ENCODE data around the gene NEU4.
"Not testable (repeated sequence)": the region's sequence is repeated elsewhere in the genome, so short reads cannot be mapped to it uniquely, and the experiment has no call there.

Gene NEU4

DNA sequence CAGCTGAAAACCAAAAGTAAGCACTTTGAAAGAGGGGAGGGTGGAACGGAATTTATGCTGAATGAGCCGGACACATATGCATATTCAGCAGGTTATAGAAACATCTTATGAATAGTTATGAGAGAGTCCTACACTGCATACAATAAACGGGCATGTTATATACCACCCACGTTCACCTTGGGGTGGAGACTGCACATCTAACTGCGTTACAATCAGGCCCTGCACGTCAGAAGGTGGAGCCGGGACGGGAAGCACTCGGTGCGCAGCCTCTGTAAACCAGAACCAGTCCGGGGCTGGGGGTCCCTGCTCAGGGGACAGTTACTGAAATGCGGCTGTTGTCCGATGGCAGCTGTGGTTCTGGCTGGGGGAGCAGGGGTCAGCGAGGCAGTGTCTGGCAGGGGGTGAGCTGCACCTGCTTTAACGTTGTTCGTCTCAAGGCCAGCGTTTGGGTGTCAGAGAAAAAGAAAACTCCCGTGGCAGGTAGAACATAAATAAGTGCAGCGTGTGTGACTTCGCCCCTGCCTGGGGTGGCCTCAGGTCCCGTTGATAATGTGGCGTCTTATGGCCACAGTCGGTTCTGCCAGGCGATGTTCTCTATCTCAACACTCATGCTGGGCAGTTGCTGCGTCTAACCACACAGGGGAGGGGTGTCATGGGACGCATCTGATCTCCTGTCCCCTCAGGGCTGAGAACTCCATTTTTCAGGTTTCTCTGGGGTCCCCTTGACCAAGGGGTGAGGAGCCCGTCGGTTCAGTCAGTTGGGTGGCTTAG is 24.9 kb downstream of the NEU4 start:
- DNase-seq (ENCODE audit: low read depth in 2 of 2): not testable (repeated sequence)

DNA sequence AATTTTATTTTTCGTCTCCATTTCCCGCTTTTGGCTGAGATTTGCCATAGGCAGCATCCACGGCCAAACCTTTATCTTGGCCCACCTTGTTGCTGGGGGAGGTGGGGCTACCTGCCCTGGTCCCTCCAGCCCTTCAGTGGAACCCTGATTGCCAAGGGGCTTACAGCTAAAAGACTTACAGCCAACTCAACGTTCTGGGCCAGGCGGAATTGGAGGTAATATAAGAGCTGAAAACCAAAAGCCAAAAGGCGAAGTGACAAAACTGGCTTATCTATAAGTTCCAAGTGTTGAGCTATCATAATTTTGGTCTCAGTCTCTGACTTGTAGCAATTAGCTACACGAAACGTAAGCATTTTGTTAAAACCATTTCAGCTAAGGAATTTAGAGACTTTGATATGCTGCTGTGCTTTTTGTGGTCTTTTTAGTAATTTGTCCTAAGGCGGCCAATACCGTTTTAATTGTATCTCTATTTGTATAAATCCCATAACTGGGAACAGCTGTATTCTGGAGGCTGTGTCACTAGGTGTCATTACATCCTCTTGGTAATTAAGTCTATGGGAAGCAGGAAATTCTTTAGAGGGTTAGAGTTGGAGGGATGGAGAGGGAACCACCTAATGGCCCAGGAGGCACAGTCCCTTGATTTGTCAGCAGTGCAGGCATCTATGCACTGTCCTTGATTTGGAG is 25.7 kb downstream of the NEU4 start:
- no peak for DNase-seq (ENCODE audit: low read depth in 2 of 2)

DNA sequence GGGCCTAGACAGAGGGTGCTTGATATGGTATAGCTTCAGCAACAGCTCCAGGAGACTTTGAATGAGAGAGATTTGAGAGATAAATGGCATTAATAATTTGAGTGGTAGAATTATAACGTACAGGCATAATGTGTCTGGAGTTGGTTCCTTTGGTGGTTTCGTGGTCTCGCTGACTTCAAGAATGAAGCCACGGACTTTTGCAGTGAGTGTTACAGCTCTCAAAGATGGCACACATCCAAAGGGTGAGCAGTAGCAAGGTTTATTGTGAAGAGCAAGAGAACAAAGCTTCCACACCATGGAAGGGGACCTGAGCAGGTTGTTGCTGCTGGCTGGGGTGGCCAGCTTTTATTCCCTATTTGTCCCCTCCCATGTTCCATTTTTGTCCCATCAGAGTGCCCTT is 26.6 kb downstream of the NEU4 start:
- no peak for DNase-seq (ENCODE audit: low read depth in 2 of 2)

DNA sequence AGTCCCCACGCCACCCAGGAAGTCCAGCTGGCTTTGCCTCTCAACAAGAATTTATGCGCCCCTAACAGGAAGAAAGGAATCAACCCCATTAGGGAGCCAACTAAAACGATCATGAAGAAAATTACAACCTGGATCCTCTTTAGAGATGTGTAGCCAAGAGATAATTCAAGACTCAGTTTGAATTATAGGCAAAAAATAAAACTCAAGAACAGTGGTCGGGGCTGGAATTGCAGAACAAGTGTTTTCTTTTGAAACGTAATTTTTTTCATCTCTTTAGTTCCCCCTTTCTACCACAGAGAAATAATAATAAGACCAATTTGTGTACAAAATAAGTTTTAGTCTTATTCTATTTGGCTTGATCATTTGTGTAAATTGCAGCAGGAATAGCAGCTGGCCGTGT is 27.3 kb downstream of the NEU4 start:
- no peak for DNase-seq (ENCODE audit: low read depth in 2 of 2)

DNA sequence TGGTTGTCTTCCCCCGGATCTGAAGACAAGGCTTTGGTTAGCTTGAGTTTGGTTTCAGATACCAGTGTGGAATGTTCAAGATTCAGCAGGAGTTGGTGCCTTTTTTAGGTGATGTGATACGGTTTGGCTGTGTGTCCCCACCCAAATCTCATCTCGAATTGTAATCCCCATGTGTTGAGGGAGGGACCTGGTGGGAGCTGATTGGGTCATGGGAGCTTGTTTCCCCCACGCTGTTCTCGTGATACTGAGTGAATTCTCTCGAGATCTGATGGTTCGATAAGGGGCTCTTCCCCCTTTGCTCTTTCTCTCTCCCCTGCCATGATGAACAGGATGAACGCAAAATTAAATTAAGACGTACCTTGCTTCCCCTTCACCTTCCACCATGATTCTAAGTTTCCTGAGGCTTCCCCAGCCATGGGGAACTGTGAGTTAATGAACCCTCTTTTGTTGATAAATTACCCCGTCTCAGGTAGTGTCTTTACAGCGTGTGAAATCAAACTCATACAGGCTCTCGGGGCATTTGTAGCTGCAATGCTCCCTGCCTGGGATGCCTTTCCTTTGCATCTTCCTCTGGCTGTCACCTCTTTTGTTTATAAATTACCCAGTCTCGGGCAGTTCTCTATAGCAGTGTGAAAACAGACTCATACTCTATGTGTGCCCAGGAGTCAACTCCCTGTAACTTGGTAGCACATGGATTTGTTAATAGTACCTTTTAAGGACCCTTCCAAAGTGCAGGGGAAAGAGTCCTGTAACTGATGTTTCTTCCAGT is 28.4 kb downstream of the NEU4 start:
- DNase-seq (ENCODE audit: low read depth in 2 of 2): no peak

DNA sequence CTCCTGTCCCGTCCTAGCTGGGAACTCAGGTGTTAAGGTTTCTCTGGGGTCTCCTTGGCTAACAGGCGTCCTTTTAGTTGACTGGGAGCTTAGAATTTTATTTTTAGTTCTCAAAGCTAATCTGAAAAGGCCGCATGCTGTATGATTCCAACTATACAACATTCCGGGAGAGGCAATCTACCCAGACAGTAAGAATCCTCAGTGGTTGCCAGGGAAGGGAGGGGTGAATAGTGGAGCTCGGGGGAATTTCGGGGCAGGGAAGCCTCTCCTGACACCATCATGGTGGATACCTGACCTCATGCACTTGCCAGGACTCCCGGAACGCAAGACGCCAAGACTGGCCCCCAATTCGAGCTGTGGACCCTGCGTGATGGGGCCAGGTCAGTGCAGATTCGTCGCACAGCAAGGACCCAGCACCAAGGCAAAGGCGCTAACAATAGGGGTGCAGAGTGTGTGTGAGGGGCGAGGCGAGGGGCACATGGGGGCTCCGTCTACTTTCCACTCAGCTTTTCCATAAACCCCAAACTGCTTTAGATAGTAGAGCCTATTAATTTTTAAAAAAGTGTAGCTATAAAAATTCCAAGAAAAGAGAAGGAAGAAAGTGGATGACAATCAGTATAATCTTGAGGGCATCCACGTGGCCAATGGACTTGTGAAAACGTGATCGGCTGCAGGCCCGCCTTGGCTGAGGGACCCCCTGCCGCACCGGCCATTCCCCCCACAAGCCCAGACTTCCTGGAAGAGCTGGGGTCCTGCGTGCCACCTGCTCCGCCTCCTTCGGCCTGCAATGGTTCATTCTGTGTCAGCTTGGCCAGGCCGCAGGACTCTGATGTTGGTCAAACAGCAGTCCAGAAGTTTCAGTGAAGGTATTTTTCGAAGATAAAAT is 32.4 kb downstream of the NEU4 start:
- DNase-seq (ENCODE audit: low read depth in 2 of 2): no peak

DNA sequence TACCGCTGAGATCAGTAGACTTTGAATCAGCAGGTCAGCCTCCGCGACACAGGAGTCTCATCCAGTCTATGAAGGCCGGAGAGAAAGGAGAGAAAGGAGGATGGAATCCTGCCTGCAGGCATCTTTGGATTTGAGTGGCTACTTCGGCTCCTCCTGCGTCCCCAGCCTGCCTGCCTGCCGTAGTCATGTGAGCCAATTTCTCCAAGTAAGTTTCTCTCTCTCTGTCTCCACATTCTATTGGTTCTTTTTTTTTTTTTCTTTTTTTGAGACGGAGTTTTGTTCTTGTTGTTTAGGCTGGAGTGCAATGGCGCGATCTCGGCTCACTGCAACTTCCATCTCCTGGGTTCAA is 33.0 kb downstream of the NEU4 start:
- DNase-seq (ENCODE audit: low read depth in 2 of 2): no peak

DNA sequence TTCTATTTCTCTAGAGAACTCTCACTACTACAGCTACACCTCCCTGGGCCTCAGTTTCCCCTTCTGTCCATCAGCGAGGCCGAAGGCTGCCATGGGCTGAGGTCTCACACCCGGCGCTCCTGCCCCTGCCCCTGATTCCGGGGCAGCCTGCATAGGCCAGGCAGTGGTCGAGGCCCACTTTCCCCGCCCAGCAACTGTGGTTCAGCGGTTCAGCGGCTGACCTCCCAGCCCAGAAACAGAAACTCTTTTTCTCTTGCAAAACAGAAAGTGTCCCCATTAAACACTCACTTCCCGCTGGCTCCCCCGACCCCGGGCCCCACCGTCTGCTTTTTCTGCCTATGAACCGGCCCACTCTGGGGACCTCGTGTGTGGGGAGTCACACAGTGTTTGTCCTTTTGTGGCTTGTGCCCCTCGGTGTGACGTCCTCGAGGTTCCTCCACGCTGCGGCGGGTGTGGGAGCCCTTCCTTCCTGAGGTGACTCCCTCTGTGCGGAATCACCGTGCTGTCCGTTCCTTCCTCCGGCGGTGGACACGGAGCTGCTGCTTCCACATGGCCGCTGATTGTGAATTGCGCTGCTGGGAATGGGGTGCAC is 33.7 kb downstream of the NEU4 start:
- no peak for DNase-seq (ENCODE audit: low read depth in 2 of 2)

DNA sequence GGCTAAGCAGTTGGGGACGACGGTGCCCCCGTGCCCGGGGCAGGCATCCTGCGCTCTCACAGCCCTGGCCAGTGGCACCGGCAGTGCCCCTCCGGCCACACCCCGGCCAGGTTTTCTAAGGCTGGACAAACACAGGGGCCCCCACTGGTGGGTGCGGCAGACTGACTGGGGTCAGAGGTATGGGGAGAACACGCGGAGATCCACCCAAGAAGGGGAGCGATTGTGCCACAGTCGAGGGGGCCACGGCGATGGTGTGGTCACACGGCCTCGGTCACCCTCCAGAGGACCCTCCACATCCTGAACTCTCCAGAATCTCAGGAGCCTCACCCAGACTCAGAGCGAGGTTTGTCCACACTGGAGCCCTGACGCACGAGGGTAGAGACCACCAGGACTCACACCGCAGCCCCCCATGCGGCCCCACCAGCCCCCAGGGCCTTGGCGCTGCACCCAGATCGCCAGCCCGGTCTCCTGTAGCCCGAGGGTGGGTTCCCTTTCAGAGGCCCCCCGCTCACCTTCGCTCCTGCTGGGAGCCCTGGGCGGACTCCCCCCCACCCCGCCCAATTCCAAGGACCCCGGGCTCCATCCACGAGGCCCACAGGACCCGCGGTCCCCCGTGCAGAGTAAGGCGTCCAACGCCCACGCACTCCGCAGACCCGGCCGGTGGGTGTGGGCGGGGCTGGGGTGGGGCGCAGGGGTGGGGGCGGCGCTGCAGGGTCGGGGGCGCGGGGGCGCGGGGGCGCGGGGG is 34.5 kb downstream of the NEU4 start:
- no peak for DNase-seq (ENCODE audit: low read depth in 2 of 2)

DNA sequence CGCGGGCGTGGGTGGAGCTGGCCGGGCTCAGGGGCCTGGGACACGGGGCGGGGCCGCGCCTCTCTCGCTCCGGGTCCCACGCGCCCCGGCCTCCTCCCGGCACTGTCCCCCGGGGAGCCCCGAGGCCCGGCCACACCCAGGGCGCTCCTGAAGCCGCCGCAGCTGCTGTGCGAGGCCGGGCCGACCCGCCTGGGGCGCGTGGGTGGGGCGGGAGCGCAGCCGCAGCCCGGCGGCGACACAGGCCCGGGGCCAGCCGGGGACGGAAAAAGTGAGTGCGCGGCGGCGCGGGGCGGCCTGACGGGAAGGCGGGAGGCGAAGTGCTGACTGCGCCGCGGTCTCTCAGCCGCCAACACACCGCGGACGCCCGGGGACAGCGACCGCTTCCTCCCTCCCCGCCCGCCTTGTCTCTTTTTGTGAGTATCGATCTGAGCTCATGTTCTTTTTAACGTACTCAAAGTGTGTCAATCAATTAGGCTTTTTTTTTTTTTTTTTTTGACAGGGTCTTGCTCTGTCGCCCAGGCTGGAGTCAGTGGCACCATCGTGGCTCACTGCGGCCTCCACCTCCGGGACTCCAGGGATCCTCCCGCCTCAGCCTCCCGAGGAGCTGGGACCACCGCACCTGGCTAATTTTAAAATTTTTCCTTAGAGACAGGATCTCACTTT is 35.2 kb downstream of the NEU4 start:
- DNase-seq (ENCODE audit: low read depth in 2 of 2): peak; percentile 71 to 88

DNA sequence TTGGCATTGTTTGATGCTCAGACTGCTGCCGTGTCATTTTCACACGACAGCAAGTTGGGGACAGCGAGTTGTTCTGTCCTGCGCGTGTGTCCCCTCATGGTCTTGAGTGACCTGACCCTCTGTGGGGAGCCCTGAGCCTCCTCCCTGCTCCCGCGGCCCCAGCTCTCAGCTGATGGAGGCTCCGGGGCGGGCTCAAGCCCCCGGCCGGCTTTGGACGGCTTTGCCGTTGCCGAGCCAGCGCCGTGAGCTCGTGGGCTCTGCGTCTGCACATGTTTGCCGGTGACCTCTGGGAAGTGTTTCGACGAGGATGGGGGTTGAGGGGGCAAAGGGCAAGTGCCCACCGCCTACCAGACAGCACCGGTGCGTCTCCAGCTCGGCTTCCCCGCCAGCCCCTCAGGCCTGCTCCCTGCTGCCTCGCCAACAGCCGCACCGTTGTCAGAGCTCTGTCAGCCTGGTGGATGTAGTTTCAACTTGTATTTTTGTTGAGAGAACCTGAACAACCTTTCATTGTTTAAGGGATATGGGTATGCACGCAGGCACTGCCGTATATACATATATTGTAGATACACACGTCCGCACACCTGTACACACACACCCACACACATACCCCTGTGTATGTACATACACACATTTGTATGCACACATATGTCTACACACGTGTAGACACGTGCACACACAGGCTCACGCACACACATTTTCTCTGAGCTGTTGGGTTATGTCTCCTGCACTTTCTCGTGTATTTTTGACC is 36.0 kb downstream of the NEU4 start:
- DNase-seq (ENCODE audit: low read depth in 2 of 2): no peak

DNA sequence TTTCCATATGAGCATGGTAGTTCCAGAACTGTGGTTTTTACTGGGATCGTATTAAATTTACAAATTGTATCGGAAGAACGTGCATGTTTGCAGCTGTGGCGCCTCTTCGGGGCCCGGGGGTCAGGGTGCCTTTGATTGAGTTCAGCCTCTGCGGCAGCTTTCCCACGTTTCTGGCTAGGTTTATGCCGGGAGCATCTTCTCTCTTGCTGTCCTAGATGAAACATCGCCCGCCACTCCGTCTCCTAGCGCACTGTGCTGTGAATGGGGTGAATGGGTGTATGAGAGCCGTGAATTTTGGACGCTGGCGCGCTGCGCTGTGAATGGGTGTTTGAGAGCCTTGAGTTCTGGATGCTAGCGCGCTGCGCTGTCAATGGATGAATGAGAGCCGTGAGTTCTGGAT is 37.4 kb downstream of the NEU4 start:
- DNase-seq (ENCODE audit: low read depth in 2 of 2): no peak

DNA sequence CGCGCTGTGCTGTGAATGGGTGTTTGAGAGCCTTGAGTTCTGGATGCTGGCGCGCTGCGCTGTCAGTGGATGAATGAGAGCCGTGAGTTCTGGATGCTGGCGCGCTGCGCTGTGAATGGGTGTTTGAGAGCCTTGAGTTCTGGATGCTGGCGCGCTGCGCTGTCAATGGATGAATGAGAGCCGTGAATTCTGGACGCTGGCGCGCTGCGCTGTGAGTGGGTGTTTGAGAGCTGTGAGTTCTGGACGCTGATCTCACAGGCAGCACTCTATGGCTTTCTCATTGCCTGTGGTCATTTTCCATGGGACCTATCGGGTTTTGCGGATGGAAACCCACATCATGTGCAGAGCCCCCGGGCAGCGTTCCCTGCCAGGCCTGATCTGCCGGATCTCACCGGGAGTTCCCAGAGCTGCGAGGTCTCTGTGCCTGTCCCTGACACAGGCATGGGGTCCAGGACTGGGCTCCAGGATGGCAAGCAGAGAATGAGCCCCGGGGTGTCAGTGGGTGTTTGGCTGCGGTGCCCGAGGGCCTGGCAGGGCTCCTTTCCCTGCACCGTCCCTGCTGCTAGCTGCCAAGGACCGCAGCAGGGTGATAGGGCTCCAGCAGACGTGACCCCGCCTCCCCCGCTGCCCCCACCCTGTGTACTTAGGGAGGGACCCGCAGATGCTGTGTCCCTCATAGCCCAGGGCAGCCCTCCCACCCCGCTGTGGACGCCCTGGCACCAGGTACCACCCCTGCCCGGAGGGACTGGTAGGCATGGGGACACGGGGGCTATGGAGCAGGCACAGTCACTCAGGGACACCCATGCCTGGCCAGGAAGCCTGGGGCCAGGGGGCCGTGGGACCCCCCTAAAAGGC is 40.0 kb downstream of the NEU4 start:
- no peak for DNase-seq (ENCODE audit: low read depth in 2 of 2)

DNA sequence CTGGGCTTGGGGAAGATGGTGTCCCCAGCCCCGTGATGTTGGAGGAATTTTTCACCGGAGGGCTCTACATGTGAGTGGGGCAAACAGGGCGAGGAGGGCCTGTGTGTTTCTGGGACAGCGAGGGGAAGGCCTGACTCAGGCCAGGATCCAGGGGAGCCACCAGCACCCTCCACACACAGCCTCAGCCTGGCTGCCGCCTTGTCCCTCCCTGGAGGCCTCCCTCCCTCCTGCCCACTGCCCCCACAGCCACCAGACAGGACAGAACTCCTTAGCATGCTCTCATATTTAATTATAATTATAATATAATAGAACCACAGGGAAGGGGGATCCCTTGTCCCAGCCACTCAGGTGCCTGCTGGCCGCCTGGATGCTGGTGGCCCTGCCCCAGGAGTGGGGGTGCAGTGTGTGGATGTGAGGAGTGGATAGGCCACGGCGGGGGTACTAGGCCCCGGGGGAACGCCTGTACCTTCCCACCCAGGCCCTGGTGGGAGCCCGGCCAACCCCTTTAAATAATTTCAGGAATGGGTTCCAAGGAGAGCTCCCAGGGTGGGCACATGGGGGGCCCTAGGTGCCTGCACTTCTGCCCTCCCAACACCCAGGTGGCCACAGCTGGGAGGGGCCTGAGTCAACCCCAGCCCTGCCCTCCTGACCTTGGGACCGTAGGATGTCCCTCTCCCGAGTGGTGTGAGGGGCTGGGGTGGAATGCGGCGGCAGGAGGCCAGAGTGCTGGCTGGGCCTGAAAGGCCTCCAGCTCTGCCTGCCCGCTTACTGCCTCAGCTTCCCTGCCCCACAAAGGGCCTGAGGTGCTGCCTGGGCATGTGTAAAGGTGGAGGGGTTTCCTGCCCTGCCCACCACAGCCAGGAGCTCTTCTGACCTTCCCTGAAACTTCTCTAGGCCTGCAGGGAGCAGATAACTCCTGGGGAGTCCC is 40.9 kb downstream of the NEU4 start:
- no peak for DNase-seq (ENCODE audit: low read depth in 2 of 2)

DNA sequence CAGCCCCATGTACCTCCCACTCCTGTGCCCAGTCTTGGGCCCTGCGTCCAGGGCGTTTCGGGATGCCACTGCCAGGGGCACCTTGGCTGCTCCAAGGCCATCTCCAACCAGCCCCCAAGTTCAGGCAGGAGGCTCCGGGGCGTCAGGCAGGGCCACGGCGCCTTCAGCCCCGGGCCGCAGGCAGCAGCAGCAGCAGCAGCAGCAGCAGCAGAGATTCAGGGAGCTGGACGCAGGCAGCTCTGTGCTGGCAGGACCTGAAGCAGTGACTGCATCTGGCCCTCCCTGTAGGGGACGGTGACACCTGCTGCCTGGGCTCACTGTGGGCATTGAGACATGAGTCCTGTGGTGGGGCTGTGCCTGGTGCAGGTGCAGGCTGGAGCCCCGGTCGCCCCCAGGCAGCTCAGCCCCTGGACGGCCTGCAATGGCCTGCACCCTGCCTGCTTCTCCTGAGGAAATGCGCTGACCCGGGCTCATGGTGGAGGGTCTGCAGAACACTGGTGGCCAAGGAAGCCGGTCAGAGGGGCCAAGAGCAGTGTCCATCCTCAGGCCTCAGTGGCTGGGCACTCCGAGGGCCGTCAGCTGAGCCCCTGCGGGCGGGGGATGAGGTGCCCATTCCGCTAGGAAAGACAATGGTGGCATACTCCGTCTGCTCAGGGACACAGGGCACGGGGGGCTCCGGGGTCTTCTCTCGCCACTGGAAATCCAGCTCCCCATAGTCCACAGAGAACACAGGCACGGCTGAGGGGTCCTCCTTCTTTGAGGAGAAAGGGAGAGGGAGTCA is 41.7 kb downstream of the NEU4 start:
- no peak for DNase-seq (ENCODE audit: low read depth in 2 of 2)

DNA sequence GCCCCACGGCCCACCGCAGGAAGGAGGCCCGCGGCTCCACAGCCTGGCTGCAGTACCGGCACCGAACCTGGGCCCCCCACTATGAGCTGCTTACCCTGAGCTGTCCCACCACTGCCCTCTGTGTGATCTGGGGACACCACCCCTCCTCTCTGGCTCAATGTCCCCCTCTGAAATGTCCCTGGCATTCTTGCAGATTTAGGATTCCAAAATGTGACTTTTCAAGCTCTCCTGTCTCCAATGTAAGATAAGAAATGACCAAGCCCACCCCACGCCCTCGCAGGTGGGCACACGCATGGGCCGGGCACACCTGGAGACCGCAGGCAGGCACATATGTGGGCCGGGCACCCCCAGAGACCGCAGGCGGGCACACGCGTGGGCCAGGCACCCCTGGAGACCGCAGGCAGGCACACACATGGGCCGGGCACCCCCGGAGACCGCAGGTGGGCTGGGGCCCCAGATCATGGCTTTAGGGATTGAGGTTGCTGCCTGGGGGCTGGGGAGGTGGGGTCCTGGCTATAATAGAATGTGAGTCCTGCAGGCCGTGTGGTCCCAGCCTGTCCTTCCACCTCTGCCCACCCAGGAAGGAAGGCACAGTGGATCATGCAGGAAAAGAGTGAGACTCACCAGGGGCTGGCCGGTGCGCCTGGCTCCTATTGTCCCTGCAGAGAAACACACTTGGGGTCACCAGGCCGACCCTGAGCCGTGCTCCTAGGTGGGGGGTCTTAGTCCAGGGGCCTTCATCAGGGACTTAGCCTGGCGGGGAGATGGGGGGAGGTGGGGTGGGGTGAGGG is 42.5 kb downstream of the NEU4 start:
- no peak for DNase-seq (ENCODE audit: low read depth in 2 of 2)
